IPS DF 19.7 (cell line): ENCODE data around the gene DSCAM.
"Not testable (repeated sequence)": the region's sequence is repeated elsewhere in the genome, so short reads cannot be mapped to it uniquely, and the experiment has no call there.

ENCODE experiments used
- DNase-seq: peaks from one replicate; pipeline ENCODE4 v3.0.0-alpha.2; 2013; ENCODE audit warnings: low read depth, low spot score

DSCAM gene

DNA sequence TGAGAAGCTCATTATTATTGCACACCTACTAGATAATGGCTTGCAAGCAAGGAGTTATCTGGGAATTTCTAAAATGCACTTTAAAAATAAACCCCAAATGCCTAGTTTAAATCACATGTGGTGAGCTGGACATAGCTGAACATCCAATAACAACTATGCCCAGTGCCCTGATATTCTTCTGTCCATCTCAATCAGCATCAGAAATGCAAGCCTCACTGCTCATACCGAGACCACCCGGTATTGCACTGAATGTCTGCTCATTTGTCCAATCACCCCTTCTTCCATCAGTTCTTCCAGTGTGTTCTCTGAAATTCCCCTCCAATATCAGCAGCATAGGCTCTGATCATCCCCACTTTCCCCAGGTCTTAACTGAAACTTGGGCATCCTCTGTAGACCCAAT, 383.8 kb downstream of the DSCAM start:
- no peak for DNase-seq

- no peak for DNase-seq
Measured at GRCh38 chr21:40461008-40461407, 385.9 kb downstream of the DSCAM start.

GRCh38 chr21:40457741-40458140, 389.2 kb downstream of the DSCAM start:
- DNase-seq: no peak

DNA sequence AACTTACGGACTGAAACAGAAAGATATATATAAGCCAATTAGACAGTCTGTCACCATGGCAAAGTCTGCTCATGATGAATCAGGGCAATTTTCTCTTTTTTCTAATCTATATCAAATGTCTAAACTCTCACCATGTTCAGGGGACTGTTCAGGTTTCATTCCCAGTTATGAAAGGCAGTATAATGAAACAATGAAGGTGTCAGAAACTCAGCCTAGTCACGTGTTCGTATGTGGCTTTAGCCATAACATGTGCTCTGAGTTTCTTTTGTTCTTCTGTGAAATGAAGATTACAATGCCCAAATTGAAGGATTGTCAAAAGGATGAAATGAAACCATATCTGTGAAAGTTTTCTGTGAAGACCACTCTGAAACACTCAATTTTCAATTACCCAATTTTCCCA, 392.9 kb downstream of the DSCAM start:
- no peak for DNase-seq

- no peak for DNase-seq
Measured at GRCh38 chr21:40453183-40453582, 393.8 kb downstream of the DSCAM start.

GRCh38 chr21:40452548-40452947, 394.4 kb downstream of the DSCAM start:
- DNase-seq: no peak

DNA sequence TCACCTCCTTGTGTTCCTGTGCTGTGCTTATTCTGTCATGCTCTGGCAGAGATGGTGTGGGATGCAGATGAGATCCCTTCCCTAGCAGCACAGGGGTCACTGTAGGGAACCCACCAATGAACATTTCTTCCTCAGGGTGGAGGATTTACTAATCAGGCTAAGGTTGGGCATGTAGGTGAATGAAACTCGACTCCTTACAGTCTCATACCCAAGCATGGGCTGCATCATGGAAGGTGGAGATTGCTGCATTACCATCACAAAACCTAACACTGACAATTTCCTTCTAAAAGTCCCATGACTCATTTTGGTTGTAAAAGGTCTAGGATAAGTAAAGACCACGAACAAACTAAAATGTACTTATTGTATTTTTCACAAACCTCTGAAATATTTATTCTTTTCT, 399.9 kb downstream of the DSCAM start:
- no peak for DNase-seq

- DNase-seq: no peak
Measured at GRCh38 chr21:40445349-40445921, 401.5 kb downstream of the DSCAM start.

DNA sequence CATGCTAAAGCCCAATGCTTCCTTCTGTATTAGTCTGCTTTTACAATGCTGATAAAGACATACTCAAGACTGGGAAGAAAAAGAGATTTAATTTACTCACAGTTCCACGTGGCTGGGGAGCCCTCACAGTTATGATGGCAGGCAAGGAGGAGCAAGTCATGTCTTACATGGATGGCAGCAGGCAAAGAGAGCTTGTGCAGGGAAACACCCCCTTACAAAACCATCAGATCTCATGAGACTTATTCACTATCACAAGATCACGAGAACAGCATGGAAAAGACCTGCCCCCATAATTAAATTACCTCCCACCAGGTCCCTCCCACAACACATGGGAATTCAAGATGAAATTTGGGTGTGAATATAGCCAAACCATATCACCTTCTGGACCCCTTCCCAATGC, 407.4 kb downstream of the DSCAM start:
- not testable (repeated sequence) for DNase-seq

DNA sequence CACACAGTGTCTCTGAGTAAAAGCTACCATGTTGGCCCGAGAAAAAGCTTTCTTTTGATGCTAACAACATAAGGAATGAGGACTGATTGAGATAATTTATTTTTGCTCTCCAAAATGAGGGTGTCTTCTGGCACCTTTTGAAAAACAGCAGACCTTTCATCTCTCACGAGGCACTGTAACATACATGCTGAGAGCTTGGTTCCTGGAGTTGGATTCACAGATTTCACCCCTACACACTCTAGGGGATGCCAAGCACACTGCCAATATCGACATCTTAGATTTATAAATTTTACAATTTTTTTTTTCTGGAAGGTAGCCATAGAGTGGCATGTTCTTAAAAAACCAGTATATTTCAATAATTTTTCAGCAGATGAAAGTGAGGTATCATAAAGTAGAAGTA, 408.3 kb downstream of the DSCAM start:
- no peak for DNase-seq

GRCh38 chr21:40436261-40436660, 410.7 kb downstream of the DSCAM start:
- DNase-seq: no peak

DNA sequence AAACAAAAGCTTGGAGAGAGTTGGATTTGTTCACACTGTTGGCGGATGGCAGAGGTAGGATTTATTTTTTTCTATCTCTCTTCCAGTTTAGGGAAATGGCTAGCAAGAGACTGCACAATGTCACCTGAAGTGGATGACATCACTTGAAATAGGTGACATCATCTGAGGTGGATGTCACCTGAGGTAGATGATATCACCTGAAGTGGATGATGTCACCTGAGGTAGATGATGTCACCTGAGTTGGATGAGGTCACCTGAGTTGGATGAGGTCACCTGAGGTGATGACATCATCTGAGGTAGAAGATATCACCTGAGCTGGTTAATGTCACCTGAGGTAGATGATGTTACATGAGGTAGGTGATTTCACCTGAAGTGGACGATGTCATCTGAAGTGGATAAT, 413.4 kb downstream of the DSCAM start:
- no peak for DNase-seq

DNA sequence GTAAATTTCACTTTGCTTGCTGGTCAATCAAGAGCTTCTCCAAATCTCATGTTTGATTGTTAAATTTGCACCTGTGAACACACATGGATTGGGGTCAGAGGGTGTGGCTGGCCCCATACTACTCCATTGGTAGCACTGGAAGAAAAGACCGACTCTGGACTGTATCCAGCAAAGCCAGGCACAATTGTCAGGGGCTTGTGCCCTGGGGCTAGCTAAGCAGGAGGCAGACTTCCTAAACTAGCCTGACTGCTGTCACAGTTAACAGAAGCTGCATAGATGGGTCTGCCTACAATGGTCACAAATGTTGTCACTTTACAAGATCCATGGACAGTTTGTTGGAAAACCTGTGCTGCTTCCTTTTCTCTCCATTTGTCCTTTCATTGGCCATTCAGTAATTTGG, 421.0 kb downstream of the DSCAM start:
- DNase-seq: no peak

- DNase-seq: no peak
Measured at GRCh38 chr21:40422896-40423635, 423.9 kb downstream of the DSCAM start.

GRCh38 chr21:40421121-40421520, 425.8 kb downstream of the DSCAM start:
- no peak for DNase-seq

DNA sequence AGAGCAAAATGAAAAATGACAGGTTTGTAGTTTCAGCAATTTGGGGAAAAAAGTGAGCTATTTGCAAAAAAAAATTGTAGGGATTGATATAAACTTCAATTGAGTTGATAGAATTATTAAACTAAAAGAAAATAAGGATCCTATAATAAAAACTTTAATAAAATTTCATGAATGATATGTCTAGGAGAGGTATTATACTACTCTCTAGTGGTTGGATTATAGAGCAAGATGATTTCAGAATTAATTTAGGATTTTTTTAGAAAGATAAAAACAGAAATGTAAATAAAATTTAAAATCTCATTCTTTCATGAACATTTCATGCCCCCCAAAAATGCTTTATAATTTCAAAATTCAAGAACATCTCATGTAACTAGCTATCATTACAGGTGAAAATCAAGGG, 430.4 kb downstream of the DSCAM start:
- no peak for DNase-seq

DNA sequence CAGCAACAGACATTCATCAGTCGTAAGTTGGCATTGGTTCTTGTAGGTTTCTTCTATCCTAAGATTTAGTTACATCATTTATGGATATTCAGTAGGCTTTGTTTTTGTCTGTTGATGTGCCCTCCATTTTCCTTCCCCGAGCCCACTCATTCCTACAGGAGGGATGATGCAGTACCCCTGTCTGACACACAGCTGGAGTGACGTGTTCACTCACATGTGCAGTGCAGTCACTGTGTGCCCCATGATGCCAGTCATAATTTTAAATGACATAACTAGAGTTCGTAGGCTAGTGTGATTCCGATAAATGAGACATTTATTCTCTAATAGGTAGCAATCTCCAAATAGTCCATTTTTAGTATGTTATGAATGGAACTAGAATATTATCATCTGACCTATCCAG, 438.4 kb downstream of the DSCAM start:
- no peak for DNase-seq

DNA sequence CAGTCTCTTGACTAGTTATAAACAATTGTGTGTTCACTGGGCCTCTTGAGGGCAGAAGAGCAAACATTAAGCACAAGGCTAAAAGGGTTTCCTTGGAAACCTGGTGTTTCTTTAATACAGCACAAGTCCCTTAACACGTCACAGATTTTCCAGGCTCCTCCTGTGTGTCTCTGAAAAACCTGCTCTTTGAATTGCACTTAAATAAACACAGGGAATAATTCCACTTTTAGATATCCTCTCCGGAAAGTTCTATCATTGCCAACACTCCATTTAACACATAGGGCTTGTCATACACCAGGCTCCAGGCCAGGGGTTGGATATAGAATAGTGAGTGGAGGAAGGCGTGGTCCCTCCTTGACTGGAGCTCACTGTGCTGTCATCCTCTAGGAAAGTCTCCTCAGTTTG, 442.6 kb downstream of the DSCAM start:
- no peak for DNase-seq

DNA sequence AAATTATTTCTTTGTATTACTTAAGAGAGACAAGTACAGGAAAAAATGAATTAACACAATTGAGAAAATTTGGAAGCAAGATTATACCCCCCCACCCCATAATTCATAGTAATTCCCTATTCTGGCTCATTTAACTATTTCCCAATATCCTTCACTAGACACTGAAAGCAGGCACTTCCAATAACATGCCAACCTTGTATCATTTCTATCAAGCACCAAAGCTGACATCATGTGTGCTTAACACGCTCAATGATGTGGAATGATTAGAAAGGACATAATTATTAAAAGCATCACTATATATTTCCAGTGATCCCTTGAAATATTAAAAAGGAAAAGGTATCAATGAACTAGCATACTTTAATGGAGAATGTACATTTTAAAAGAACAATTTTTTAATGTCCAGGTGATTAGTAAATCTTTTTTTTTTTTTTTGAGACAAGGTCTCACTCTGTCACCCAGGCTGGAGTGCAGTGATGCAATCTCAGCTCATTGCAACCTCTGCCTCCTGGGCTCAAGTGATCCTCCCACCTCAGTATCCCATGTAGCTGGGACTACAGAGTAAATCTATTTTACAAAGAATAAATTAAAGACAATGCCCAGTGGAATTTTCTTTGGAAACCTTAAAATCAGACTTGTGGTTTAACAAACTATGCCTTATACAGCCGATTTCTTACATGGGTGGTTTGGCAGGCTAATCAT, 443.9 kb downstream of the DSCAM start:
- DNase-seq: no peak

DNA sequence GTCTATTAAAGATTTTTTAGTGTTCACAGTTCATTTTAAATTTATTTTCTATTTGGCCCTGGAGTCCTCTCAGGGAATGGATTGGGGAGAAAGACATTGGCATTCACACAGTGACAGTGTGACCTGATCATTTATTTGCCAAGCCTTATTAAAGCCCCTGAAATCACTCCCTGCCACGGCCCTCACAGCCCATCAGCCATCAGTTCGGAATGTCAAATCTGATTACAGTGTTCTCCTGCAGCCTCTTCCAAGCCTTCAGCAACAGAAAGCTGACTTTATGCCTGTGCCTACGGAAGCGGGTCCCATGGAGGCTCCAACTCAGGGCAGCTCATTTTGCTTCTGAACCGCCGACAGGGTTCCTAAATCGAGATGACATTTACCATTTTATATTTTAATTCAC, 451.2 kb downstream of the DSCAM start:
- no peak for DNase-seq

GRCh38 chr21:40393066-40393465, 453.9 kb downstream of the DSCAM start:
- no peak for DNase-seq

- no peak for DNase-seq
Measured at GRCh38 chr21:40388046-40388445, 458.9 kb downstream of the DSCAM start.
